Activated CD8-positive, alpha-beta memory T cell treated with anti-CD3 and anti-CD28 coated beads, Interleukin-2, amount 10 ng/mL, durations not matched to agents 7 days and 5 days (primary cell): Measurements from ENCODE around the gene SMO. TPM values are rescaled to one million over a fixed set of nuclear protein-coding genes. Genes with fewer than 3 reads are reported as not detected.

Experiments used
- ATAC-seq: fragments of 150-1000 bp; cut with Tn5 transposase; one replicate; pipeline ENCODE4 v1.10.0; 2021; ENCODE audit warnings: moderate library complexity
- CTCF ChIA-PET: fragments of 350-600 bp; sonication (Branson Sonifier 250); formaldehyde crosslinking; loops from one replicate; lab custom pipeline; 2021; ENCODE audit warnings: antibody characterized with exemption; lab: Charles Lee
- DNase-seq: peaks from one replicate; pipeline ENCODE4 v3.0.0-alpha.2; 2020
- H3K27ac Mint-ChIP-seq: one replicate; pipeline ENCODE4 v1.8.0; 2021; ENCODE audit warnings: mild to moderate bottlenecking, mixed read lengths
- H3K27me3 Mint-ChIP-seq: one replicate; pipeline ENCODE4 v1.8.0; 2021; ENCODE audit warnings: mixed read lengths
- H3K36me3 Mint-ChIP-seq: one replicate; pipeline ENCODE4 v1.8.0; 2021; ENCODE audit warnings: mild to moderate bottlenecking, mixed read lengths
- H3K4me1 Mint-ChIP-seq: one replicate; pipeline ENCODE4 v1.8.0; 2021; ENCODE audit warnings: mixed read lengths
- H3K4me3 Mint-ChIP-seq: one replicate; pipeline ENCODE4 v1.8.0; 2021; ENCODE audit warnings: mild to moderate bottlenecking, moderate library complexity, mixed read lengths
- H3K9me3 Mint-ChIP-seq: one replicate; pipeline ENCODE4 v1.8.0; 2022; ENCODE audit warnings: low read depth, mixed read lengths
- total RNA-seq, 2 experiments: library from RNA; stranded (reverse); gene quantifications; one replicate each; pipeline ENCODE4 v1.2.3, GENCODE V29; 2021

Gene SMO
- under 1 TPM in 1 of 2 experiments, not detected in 1; 0.07 TPM for total RNA-seq

DNA sequence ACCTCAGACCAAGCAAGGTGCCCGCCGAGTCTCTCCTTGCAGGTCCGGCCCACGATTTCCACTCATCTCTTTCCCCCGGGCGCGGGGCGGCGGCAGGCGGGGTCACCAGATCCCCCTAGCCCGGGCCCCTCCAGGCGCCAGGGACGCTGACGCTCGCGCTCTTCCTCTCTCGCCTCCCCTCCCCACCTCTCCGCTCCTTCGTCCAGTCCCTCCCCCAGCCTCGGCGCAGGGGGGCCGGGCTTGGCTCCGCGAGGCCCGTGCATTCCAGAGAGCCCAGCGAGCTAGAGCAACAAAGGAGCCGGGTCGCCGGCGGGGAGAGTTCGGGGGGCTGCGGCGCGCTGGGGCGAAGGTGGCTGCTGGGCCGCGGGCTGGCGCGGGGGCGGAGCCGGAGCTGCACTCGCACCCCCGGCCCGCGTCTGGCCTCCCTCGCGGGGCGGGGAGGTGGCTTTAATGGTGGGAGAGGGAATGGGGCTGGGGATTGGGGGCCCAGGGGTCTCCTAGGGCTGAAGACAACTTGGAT, at the start of gene SMO:
Gene SMO, plus strand, starts transcription at position 262 of the 520 bp plus-strand sequence. CDS start 519 bp downstream, outside the sequence.
- DNase-seq = no peak
- Mint-ChIP-seq H3K4me1 (peaks cover 6% of the 10 kb centered on the region), H3K27me3 (peaks cover 71% of the 10 kb centered on the region), H3K27ac (no peak within 1 kb of the TSS), H3K4me3 (peak within 1 kb of the TSS; percentile 34), H3K9me3 (no peaks in the 10 kb centered on the region), H3K36me3 (no peaks in the 10 kb centered on the region)
- CTCF ChIA-PET = interaction anchor here (1.1 to 1.8 kb wide), 2 partner anchors 25 to 30 kb away, joined by 4 read pairs; no protein-coding TSS in a partner anchor
- peak; percentile 42 for ATAC-seq

DNA sequence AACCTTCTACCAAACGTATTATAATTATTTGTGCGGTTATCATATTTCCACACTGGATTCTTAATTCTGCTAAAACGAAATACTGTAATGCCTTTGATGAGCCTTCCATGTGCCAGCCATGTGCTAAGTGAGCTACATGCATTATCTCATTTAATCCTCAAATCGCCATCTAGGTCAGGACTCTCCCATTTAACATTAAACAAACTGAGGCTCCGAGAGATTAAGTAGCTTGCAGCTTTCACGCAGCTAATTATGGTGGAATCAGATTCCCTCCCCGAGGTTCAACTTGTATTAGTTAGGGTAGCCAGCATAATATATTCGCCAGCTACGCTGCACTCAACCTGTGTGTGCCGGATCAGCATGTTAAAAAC, 44.7 kb upstream of the SMO start:
- H3K36me3 Mint-ChIP-seq = no peaks in the 10 kb centered on the region
- peaks cover 37% of the 10 kb centered on the region for H3K27me3 Mint-ChIP-seq
- peaks cover 20% of the 10 kb centered on the region for H3K4me1 Mint-ChIP-seq
- no peak overlapping the region for H3K27ac Mint-ChIP-seq
- CTCF ChIA-PET = interaction anchor here (0.8 to 5.2 kb wide), 5 partner anchors 14 to 45 kb away, joined by 3 to 36 read pairs (median 5); no protein-coding TSS in a partner anchor
- DNase-seq (no peak), ATAC-seq (no peak)
- no peaks in the 10 kb centered on the region for H3K9me3 Mint-ChIP-seq
- peak overlapping the region; percentile 84 for H3K4me3 Mint-ChIP-seq

DNA sequence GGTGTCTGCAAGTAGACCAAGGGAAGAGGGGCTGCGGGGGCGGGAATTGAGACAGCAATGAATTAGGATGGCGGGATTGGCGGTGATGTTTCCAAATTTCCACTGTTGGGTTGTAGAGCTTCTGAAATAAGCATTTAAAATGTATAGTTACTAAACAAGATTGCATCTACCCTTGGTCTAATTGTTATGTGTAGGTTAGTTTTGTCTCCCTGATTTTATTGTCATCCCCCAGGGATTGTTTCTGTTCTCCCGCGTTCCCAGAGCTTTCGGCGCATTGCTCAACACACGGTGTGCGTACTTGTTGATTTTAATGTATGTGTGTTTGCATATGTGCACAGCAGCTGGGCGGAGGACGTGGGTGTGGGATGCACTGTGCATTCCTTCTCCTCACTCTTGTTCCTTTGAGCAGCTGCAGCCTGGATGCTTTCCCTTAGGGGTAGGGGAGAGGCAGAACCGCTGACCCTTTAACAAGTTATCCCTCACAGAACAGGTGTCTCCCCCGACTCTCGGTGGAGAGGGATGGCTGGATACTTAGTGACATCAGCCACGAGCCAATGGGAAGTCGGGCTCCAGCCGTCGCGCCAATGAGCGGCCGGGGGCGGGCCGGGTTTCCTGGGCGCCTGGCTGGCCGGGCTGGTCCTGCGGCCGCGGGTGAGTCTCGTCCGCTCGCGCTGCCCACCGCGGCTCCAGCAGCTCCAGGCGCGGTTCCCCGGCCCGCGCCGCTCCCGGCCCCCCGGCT, 44.2 kb upstream of the SMO start, which contains the start of gene TSPAN33:
Gene TSPAN33, plus strand, starts transcription at position 613 of the 739 bp plus-strand sequence. CDS start 274 bp downstream, outside the sequence.
- CTCF ChIA-PET = interaction anchor here (0.8 to 5.2 kb wide), 5 partner anchors 15 to 45 kb away, joined by 3 to 36 read pairs (median 5); no protein-coding TSS in a partner anchor
- no peak within 1 kb of the TSS for H3K27ac Mint-ChIP-seq
- H3K9me3 Mint-ChIP-seq = no peaks in the 10 kb centered on the region
- H3K4me3 Mint-ChIP-seq = peak within 1 kb of the TSS; percentile 84
- peaks cover 37% of the 10 kb centered on the region for H3K27me3 Mint-ChIP-seq
- DNase-seq = peak; percentile 76
- peaks cover 20% of the 10 kb centered on the region for H3K4me1 Mint-ChIP-seq
- H3K36me3 Mint-ChIP-seq = no peaks in the 10 kb centered on the region
- peak; percentile 99 for ATAC-seq

DNA sequence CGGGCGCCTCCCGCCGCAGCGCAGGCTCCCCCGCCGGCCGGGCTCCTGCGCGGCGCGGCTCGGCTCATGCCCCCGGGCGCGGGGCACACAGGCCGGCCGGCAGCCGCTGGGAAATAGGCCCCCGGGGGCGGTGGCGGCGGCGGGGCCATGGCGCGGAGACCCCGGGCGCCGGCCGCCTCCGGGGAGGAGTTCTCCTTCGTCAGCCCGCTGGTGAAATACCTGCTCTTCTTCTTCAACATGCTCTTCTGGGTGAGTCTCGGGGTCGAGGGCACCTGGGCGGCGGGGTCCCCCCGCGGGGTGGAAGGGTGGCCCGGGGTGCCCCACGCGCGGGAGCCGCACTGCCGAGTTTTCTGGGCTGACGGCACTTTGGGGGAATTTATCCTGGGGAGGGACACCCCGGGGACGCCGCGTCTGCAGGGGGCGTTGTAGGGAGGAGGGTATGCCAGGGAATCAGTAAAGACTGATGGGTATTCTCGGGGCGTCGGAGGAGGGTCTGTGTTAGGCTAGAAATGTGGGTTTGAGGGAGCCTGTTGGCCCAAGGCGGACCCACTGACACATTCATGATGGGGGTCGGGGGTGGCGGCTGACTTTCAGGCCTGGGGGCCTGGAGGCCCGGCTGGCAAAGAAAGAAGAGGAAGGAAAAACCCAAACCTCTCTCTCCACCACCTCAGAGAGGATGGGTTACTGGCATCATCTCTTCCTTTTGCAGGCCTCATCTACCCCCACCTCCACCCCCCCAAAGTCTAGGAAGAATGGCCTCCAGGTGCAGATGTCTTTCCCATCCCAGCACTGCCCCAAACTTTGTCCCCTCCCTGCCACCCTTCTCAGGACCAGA, 43.4 kb upstream of the SMO start:
- peaks cover 36% of the 10 kb centered on the region for H3K27me3 Mint-ChIP-seq
- ATAC-seq = peak; percentile 21
- no peaks in the 10 kb centered on the region for H3K36me3 Mint-ChIP-seq
- CTCF ChIA-PET = interaction anchor here (0.8 to 5.2 kb wide), 6 partner anchors 15 to 74 kb away, joined by 3 to 36 read pairs (median 5); no protein-coding TSS in a partner anchor
- H3K4me1 Mint-ChIP-seq = peaks cover 20% of the 10 kb centered on the region
- no peak overlapping the region for H3K27ac Mint-ChIP-seq
- peak; percentile 45 for DNase-seq
- H3K4me3 Mint-ChIP-seq = peak overlapping the region; percentile 73
- H3K9me3 Mint-ChIP-seq = no peaks in the 10 kb centered on the region

DNA sequence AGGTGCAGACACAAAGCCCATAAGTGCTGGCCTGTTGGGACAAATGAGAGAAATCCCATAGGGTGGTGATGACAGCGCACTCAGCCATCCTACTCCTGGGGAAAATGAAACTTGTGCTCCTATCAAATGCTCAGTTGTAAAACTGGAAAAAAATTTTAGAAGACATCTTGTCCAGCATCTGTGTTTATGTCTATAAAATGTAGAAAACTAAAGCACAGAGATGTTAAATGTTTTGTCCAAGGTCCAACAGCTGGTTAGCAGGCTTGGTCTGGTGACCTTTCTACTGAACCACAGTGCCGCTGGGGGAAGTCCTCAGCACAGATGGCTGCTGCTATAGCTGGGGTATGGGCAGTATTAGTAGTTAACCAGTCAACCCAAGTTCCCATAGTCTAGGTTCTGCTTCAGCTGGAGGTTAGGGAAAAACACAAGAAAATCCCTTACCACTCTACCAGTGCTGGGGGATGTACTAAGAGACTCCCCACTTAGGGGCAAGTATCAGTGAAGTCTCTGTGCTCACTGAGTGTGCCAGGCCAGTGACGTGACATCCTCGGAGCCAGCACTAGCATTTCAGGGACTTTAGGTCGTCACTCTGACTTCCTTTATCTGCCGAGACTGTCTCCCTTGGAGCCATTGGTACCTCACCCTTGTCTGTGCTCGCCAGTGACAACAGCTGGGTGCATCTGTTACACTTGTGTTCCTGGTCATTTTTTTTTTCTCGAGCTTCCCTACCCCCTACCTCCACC, 42.0 kb upstream of the SMO start:
- Mint-ChIP-seq H3K4me3 (peak overlapping the region; percentile 62), H3K36me3 (no peaks in the 10 kb centered on the region), H3K27me3 (peaks cover 33% of the 10 kb centered on the region), H3K9me3 (no peaks in the 10 kb centered on the region), H3K27ac (no peak overlapping the region), H3K4me1 (peaks cover 20% of the 10 kb centered on the region)
- ATAC-seq (no peak), DNase-seq (no peak)
- CTCF ChIA-PET = interaction anchor here (1.6 to 5.2 kb wide), 2 partner anchors 16 to 72 kb away, joined by 5 to 36 read pairs; no protein-coding TSS in a partner anchor

DNA sequence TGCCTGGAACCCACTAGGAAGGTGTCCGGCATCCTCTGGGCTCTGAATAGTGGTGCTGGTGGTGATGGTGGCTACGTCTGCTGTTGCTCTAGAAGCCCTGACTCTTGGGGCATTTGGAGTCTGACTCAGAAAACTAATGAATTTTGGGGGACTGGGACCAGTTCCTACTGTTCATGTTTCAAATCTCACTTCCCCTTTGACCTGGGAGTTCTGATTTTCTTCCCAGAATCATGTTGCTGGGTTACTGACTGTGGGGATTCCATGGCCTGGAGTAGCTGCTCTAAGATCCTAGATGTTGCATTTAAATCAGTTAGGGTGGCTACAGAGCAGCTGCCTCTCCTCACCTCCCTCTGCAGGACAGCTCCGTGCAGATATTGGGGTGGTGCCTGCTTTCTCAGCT, 40.7 kb upstream of the SMO start:
- Mint-ChIP-seq H3K4me1 (peaks cover 20% of the 10 kb centered on the region), H3K27me3 (peaks cover 27% of the 10 kb centered on the region), H3K4me3 (no peak overlapping the region), H3K36me3 (no peaks in the 10 kb centered on the region), H3K9me3 (no peaks in the 10 kb centered on the region), H3K27ac (no peak overlapping the region)
- CTCF ChIA-PET = interaction anchor here (1.1 to 5.2 kb wide), 2 partner anchors 10 to 15 kb away, joined by 3 to 36 read pairs; no protein-coding TSS in a partner anchor
- DNase-seq = no peak
- no peak for ATAC-seq

DNA sequence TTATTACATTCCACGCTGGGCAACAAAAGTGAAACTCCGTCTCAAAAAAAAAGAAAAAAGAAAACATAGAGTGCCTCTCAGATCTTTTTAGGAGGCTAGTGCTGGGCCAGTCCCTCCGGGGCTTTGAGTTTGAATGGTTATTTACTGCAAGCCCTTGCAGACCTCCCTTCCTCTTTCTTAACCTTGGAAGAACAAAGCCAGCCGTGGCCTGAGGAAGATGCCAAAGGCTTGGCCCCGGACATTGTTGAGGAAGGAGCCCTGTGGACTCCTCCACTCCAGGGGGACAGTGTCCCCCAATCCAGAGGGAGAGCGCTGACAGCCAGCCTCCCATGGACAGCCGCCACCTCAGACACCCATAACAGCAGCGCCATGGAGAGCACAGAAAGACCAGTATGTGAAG, 38.9 kb upstream of the SMO start:
- no peak overlapping the region for H3K4me3 Mint-ChIP-seq
- H3K27ac Mint-ChIP-seq = no peak overlapping the region
- no peaks in the 10 kb centered on the region for H3K36me3 Mint-ChIP-seq
- H3K27me3 Mint-ChIP-seq = peaks cover 10% of the 10 kb centered on the region
- peaks cover 11% of the 10 kb centered on the region for H3K4me1 Mint-ChIP-seq
- CTCF ChIA-PET = interaction anchor here (1.1 kb wide), 1 partner anchor 58 kb away, joined by 3 read pairs; no protein-coding TSS in a partner anchor
- no peaks in the 10 kb centered on the region for H3K9me3 Mint-ChIP-seq
- no peak for DNase-seq
- ATAC-seq = no peak

DNA sequence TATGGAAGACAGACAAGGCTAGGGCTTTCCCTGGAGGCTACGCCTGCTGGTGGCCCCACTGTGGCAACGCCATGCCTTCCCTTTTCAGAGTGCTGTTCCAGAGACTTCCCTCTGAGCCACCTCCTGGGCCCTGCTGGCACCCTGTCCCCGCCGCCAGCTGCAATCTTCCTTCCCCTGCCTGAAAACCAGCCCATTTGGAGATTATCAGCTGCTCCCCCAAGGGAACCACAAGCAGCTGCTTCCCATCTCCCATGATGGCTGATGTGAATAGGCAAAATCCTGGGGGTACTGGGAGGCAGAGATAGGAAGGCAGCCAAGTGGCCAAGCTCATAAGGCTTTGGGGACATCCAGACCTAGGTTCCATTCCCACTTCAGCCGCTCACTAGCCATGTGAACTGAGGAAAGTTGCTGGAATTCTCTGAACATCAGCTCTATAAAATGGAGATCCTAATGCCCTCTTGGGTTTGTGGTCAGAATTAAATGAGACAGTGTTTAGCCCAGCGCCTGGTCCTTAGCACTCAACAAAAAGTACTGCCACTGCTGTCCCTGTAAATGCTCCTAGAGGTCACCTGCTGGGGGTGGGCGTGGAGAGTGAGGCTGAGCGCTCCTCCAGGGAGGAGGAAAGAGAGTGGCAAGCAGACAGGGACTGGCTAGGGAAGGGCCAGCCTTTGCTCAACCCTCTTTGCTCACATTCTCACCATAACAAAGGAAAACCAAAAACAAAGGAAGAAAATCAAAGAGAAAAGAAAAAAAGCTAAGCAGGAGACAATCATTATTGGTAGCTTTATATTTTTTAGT, 38.0 kb upstream of the SMO start:
- H3K9me3 Mint-ChIP-seq = no peaks in the 10 kb centered on the region
- CTCF ChIA-PET = interaction anchor here (1.1 to 3.2 kb wide), 3 partner anchors 13 to 121 kb away, joined by 3 to 16 read pairs (median 4); no protein-coding TSS in a partner anchor
- no peaks in the 10 kb centered on the region for H3K36me3 Mint-ChIP-seq
- DNase-seq (no peak), ATAC-seq (no peak)
- H3K4me1 Mint-ChIP-seq = peaks cover 7% of the 10 kb centered on the region
- H3K27ac Mint-ChIP-seq = no peak overlapping the region
- peaks cover 12% of the 10 kb centered on the region for H3K27me3 Mint-ChIP-seq
- H3K4me3 Mint-ChIP-seq = no peak overlapping the region

DNA sequence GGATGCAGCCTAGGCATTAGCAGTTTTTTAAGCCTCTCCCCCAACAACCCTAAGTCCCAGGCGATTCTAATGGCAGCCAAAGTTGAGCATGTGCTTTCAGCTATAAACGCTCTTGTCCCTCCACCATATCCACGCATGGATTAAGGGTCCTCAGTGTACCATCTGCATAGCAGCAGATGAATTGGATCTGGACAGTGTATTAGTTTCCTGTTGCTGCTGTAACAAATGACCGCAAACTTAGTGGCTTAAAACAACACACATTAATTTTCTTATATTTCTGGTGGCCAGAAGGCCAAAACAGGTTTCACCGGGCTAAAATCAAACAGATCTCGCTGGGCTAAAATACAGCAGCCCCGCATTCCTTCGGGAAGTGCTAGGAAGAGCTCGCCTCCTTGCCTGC, 30.8 kb upstream of the SMO start:
- CTCF ChIA-PET = interaction anchor here (1.2 kb wide), 1 partner anchor 9 kb away, joined by 3 read pairs; no protein-coding TSS in a partner anchor
- Mint-ChIP-seq H3K27me3 (peaks cover 2% of the 10 kb centered on the region), H3K4me3 (no peak overlapping the region), H3K4me1 (no peaks in the 10 kb centered on the region), H3K27ac (no peak overlapping the region), H3K9me3 (no peaks in the 10 kb centered on the region), H3K36me3 (no peaks in the 10 kb centered on the region)
- DNase-seq (no peak), ATAC-seq (no peak)

DNA sequence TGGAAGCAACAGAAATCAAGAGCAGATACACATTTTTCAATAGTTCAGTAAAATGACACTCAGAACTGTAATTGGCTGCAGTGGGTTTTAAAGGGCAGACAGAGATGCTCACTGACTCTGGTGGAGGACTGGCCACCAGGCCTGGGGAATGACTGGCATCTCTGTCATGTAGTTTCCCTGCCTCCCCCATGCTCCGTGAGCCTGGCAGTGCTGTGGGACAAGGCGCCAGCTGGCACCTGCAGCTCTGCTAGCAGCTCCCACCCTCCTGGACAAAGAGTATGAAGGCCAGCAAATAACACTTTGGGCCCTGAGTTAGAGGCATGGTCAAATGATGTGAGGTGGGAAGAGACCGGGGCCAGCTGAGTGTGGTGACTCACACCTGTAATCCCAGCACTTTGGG, 28.9 kb upstream of the SMO start:
- CTCF ChIA-PET = interaction anchor here (0.9 to 1.4 kb wide), 3 partner anchors 10 to 68 kb away, joined by 3 to 5 read pairs (median 3); partner anchors contain the start of gene TSPAN33
- no peak for DNase-seq
- Mint-ChIP-seq H3K27me3 (peaks cover 2% of the 10 kb centered on the region), H3K9me3 (no peaks in the 10 kb centered on the region), H3K27ac (no peak overlapping the region), H3K36me3 (no peaks in the 10 kb centered on the region), H3K4me1 (no peaks in the 10 kb centered on the region), H3K4me3 (no peak overlapping the region)
- ATAC-seq = no peak

DNA sequence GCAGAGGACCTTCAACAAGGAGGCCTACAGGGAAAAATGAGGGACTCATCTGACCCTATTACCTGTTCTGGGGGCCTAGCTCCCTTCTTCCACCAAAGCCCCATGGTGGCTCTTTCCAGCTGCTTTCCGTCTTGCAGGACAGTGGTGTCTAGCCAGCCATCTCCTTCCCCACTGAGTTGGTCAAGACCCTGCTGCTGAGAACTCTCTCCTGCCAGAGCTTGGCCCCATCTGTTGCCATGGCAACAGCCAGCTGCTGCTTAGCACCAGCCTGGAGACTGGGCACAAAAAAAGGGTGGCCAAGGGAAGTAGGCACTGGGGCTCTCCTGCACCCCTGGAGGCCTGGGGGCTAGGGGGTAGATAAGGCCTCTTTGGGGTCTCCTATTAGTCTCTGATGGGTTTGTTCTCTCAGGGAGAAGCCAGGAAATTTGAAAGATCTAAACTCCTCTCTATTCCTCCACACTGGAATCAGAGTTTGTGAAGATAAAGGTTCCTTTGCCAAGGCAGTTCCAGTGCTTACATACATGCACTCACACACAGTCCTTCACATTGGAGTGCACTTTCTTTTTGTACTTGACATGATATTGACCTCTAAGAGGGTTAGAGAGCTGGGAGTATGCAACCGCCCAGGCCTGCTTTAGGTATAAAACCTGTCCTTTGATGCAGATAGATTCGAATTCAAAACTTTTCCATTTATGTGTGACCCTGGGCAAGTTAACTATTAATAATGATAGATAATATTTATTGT, 28.1 kb upstream of the SMO start:
- no peaks in the 10 kb centered on the region for H3K4me1 Mint-ChIP-seq
- DNase-seq (no peak), ATAC-seq (no peak)
- CTCF ChIA-PET = interaction anchor here (0.9 to 1.4 kb wide), 4 partner anchors 9 to 68 kb away, joined by 3 to 5 read pairs (median 3); partner anchors contain the start of gene TSPAN33
- no peaks in the 10 kb centered on the region for H3K36me3 Mint-ChIP-seq
- no peak overlapping the region for H3K27ac Mint-ChIP-seq
- H3K9me3 Mint-ChIP-seq = no peaks in the 10 kb centered on the region
- no peaks in the 10 kb centered on the region for H3K27me3 Mint-ChIP-seq
- H3K4me3 Mint-ChIP-seq = no peak overlapping the region
